NCI-H82 treated with DMSO at 0.1 percent for 48 hours (cell line): ENCODE results near the gene CLEC2A.
"Not testable (repeated sequence)": the region's sequence is repeated elsewhere in the genome, so short reads cannot be mapped to it uniquely, and the experiment has no call there.

Source experiments
- DNase-seq: peaks from one replicate; lab custom pipeline; 2025; ENCODE audit not compliant: unreplicated experiment; lab: John Stamatoyannopoulos, UW

CLEC2A gene

GRCh38 chr12:9932270-9932669, at the start of gene CLEC2A:
TSS of gene CLEC2A (minus strand) at chr12:9932370. CDS start at chr12:9932329, 41 bp downstream.
- DNase-seq, result no peak

DNA sequence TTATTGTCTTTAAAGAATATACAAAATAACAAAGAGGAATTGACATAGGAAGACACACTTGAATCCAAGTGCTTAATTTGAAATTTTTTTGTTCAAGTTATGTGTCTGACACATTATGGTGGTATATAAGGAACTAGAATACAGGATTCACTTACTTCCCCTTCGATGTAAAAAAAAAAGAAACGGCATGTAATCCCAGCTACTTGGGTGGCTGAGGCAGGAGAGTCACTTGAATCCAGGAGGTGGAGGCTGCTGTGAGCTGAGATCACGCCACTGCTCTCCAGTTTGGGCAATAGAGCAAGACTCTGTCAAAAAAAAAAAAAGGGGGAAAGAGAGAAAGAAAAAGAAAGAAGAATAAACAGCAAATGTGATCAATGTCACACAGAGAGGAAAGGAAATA, 48.0 kb upstream of the CLEC2A start:
- DNase-seq, result no peak

- DNase-seq, result no peak
These were observed 45.7 kb upstream of the CLEC2A start for GRCh38 chr12:9977916-9978315.

- DNase-seq, result not testable (repeated sequence)
These were observed 44.5 kb upstream of the CLEC2A start for GRCh38 chr12:9976626-9977025.

GRCh38 chr12:9975614-9976013, 43.4 kb upstream of the CLEC2A start:
- no peak for DNase-seq

GRCh38 chr12:9974731-9975130, 42.6 kb upstream of the CLEC2A start:
- DNase-seq, result not testable (repeated sequence)

DNA sequence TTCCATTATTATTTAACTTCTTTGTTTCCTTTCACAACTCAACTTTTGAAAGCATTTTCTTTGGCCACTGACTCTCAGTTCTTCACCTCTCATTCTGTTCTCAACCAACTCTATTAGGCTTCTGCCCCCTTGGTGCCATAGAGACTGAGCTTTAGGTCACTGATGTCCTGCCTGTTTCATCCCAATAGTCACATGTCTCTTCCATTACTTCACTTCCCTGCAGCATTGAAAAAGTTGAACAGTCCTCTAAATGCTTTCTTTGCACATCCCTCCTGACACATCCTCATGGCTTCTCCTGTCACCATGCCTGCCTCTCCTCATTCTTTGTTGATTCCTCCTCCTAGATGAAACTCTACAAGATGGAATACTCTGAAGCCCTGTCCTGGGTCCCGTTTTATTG, 41.8 kb upstream of the CLEC2A start:
- DNase-seq, result no peak

- no peak for DNase-seq
These were observed 39.0 kb upstream of the CLEC2A start, which contains the start of gene CLEC12A for GRCh38 chr12:9971181-9971580. TSS of gene CLEC12A (plus strand) at chr12:9971409. CDS start at chr12:9971597, 188 bp downstream.

DNA sequence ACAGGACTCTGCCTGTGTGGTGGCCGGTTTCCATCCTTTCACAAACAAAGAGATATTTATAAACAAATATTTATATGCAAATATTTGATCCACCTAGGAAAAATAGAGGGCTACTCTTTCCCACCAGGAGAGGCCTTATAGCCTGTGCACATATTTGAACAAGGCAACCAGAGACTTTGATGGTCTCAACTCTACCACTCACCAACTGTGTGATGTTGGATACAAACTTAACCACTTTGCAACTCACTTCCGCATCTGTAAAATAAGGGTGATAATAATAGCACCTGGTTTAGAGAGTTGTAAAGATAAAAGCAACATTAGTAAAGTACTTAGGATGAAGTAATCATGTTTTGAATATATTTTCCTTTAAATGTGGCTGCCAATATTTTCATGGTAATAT, 37.5 kb upstream of the CLEC2A start:
- DNase-seq, result no peak

GRCh38 chr12:9961901-9962300, 29.7 kb upstream of the CLEC2A start:
- no peak for DNase-seq

DNA sequence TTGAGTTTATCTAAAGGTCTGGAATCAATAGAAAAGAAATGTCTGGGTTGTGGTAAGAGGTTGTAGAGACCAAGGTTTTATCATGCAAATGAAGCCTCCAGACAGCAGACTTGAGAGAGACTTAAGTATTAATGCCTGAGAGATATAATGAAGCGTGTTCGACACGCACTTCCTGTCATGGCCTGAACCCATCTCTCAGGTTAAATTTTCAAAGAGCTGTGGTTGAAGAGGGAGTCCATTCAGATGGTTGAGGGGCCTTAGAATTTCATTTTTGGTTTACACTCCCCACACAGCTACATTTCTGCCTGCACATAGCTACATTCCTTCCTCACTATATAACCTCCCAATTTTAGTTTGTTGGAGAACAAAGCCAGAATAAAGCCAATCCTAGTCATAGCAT, 28.9 kb upstream of the CLEC2A start:
- DNase-seq, result no peak

- no peak for DNase-seq
These were observed 28.4 kb upstream of the CLEC2A start for GRCh38 chr12:9960590-9960989.

DNA sequence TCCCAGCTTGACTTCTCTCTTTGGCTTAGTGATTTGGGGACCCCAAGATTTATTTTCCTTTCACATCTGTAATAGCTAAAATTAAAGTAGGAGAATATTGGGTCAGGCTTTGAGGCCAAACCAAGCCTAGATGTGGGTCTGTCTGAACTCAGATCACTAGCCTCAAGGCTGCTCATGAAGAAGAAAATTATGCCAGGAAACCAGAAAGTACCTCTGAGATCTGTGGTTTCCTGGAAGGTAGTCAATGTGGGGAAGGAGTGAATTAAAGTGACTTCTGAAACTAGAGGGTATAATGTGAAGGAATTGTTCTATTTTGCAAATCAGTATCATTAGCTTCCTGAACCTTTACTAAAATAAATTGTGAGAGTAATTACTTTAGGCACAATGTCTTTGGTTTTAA, 25.7 kb upstream of the CLEC2A start:
- no peak for DNase-seq

GRCh38 chr12:9952954-9953729, 21.0 kb upstream of the CLEC2A start:
- DNase-seq, result not testable (repeated sequence)

DNA sequence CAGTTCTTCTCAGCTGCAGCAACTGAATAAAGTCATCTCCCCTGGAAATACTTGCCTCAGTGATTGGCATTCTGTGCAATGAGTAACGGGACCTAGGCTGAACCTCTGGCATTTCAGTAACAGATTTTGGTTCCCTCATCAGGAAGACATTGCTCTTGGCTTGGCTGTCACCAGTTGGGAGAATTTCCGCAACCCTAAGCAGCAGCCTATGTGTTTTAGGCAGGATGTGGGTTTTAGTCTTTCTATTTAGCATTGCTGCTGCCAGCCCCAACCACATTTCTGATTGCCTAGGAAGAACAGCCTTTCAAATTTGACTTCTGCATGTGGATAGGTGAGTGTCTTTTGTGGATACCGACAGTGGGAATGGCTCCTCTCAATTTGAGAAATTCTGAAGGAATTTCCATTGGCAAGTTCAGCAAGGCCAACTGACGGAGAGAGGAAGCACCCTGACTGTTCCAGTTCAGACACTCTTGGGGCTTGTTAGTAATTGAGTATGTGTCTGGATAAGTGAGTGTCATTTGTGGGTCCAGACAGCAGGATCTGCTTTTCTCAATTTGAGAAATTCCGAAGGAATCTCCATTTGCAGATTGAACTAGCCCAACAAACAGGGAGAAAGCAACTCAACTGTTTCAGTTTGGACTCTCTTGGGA, 19.0 kb upstream of the CLEC2A start:
- DNase-seq, result no peak

GRCh38 chr12:9948606-9949296, 16.6 kb upstream of the CLEC2A start:
- no peak for DNase-seq

DNA sequence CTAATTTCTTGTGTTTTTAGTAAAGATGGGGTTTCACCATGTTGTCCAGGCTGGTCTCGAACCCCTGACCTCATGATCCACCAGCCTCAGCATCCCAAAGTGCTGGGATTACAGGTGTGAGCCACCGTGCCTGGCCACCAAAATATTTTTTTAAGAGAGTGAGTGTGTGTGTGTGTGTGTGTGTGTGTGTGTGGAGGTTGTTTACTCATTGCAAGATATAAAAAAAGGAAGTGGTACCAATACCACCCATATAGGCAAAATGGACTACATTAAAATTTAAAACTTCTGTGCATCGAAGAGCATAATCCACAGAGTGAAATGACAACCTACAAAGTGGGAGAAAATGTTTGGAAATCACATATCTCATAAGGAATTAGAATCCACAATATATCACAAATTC, 15.5 kb upstream of the CLEC2A start:
- DNase-seq, result no peak

GRCh38 chr12:9944391-9944790, 12.2 kb upstream of the CLEC2A start:
- DNase-seq, result no peak

- DNase-seq, result no peak
These were observed 11.1 kb upstream of the CLEC2A start for GRCh38 chr12:9943240-9943639.

DNA sequence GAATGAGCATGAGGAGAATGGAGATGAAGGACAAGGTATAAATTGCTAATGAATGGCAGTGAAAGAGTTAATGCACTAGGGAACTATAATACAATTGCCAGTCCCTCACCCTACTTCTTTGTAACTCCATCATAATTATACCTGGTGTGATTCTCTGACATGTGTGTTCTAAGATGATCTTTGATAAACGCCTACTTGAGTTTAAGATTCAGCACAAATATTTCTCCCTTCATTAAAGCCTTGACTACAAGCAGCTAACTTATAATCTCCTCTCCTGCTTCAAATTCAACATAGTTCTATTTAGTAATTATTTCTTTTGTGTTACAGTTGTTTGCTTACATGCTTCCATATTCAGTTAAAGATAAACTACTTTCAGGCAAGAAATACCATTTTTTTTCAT, 9.7 kb upstream of the CLEC2A start:
- DNase-seq, result no peak

DNA sequence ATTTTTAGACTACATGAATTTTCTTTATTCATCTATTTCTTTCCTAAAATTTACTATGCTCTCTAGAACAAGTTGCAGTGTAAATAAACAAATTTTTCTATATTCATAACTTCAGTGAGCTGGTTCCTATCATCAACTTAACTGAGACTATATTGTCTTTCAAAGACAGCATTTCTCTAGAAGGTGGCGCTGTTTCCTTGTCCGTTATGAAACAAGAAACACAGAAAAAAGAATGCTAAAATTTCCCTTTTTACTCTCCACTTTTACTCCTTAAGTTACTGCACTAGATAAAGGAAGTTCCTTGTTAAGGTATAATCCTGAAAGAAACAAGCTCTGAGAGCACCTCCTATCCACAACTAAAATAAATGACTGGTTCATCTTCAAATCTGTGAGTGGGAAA, 8.2 kb upstream of the CLEC2A start:
- DNase-seq, result no peak

DNA sequence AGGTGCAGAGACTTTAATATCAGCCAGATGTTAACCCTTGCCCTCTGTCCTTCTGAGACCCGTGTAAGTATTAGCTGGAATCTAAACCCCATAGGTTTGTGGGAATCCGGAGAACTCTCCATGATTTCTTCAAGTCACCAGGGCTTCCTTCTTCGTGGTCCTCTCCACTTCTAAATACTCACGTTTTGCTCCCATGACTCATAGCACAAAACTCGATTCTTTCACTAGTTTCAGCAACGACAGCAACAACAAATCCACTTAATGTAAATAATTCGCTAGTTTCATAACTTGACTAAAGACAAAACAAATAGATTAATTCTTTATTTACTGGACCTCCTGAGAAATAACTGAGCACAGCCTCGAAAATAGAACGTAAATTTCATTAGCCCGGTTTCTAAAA, 4.4 kb upstream of the CLEC2A start:
- DNase-seq, result no peak
